ENCODE measurements around the gene KRTAP5-1. TPM values are rescaled to one million over a fixed set of nuclear protein-coding genes. Genes with fewer than 3 reads are reported as not detected.
A peak's percentile ranks its signal among the peaks of the same experiment; 100 is the strongest.
"Not testable (repeated sequence)": the region's sequence is repeated elsewhere in the genome, so short reads cannot be mapped to it uniquely, and the experiment has no call there.

KRTAP5-1 gene
- not detected for total RNA-seq

DNA sequence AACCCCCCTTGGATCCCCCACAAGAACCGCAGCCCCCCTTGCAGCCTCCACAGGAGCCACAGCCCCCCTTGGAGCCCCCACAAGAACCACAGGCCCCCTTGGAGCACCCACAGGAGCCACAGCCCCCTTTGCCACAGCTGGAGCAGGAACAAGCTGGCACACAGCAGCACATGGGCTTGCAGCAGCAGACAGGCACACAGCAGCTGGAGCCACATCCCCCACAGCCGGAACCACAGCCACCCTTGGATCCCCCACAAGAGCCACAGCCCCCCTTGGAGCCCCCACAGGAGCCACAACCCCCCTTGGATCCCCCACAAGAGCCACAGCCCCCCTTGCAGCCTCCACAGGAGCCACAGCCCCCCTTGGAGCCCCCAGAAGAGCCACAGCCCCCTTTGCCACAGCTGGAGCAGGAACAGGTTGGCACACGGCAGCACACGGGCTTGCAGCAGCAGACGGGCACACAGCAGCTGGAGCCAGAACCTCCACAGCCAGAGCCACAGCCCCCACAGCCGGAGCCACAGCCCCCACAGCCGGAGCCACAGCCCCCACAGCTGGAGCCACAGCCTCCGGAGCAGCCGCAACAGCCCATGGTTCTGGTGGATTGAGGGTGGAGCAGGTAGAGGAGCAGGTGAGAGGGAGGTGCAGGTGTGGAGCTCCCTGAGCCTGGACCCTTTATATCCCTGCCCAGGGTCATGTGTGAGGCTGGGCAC, at the start of gene KRTAP5-1:
KRTAP5-1 (minus strand) TSS at position 623 of the 710 bp plus-strand sequence; CDS start at position 589, 34 bp downstream.
- H3K36me3 Mint-ChIP-seq, CTCF ChIA-PET, H3K9me3 Mint-ChIP-seq, H3K27me3 Mint-ChIP-seq, H3K27ac Mint-ChIP-seq, POLR2A ChIA-PET, H3K4me3 Mint-ChIP-seq, DNase-seq: not testable (repeated sequence)
- peaks cover 18% of the 10 kb centered on the region for H3K4me1 Mint-ChIP-seq (ENCODE audit: low read depth)
- intact Hi-C loops (cut with micrococcal nuclease), result loop anchor here (5.0 kb wide), 1 partner anchor 42 kb away; the partner anchor contains the start of gene KRTAP5-5

DNA sequence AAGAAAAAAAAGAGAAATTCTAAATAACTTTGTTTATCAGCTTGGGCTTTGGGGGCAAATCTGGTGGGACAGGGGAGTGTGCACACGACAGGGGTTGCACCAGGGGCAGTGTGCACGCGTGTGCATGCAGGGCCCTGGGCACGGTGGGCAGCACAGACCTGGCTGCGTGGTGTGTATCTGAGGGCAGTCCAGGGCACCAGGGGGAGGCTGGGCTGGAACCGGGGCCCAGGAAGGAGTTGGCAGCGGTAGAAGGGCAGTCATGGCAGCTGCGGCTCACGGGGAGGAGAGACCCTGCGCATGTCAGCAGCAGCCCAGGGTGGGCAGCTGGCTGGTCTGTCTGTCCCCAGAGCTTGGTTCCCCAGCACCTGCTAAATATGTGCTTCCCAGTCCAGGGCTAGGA, 48.8 kb upstream of the KRTAP5-1 start:
- CTCF ChIA-PET, result interaction anchor here (0.6 to 2.3 kb wide), 4 partner anchors 12 to 284 kb away, joined by 3 to 10 read pairs (median 4); no protein-coding TSS in a partner anchor
- DNase-seq, result no peak
- intact Hi-C loops (cut with micrococcal nuclease), result no loop called here
- peaks cover 28% of the 10 kb centered on the region for H3K27me3 Mint-ChIP-seq
- peaks cover 6% of the 10 kb centered on the region for H3K4me1 Mint-ChIP-seq (ENCODE audit: low read depth)
- no peak overlapping the region for H3K27ac Mint-ChIP-seq
- H3K9me3 Mint-ChIP-seq, result no peaks in the 10 kb centered on the region
- no peaks in the 10 kb centered on the region for H3K36me3 Mint-ChIP-seq
- POLR2A ChIA-PET, result no interaction called here
- H3K4me3 Mint-ChIP-seq, result no peak overlapping the region

DNA sequence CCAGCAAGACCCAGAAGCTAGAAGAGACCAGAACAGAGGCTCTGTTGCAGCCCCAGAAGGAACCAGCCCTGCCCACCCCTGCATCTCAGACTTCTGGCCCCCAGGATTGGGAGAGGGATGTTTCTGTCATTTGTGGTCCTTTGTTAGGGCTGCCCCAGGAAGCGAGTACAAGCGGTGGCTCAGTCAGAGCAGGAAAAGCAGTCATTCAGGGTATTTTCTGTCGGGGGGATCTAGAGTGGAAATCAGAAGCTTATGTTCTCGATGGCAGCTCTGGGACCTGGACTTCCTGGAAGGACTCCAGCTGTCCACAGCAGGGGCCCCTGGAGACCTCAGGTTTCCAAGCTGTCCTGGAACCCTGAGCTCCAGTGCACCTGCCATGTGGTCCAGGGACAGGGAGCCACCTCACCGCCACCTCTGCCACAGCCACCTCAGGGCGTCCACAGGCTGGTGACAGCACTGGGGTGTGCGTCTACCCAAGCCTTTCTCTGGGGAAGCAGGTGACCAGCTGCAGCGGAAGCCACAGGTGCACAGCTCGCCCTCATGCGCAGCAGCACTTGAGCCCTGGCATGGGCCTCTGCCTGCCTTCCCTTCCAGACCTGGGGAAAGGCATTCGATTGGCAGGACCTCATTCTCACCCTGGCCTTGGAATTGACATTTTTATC, 47.1 kb upstream of the KRTAP5-1 start:
- Mint-ChIP-seq H3K36me3 (no peaks in the 10 kb centered on the region), H3K4me1 (ENCODE audit: low read depth) (peaks cover 7% of the 10 kb centered on the region), H3K9me3 (no peaks in the 10 kb centered on the region), H3K27me3 (peaks cover 29% of the 10 kb centered on the region), H3K4me3 (no peak overlapping the region), H3K27ac (no peak overlapping the region)
- intact Hi-C loops (cut with micrococcal nuclease), result no loop called here
- ChIA-PET POLR2A (no interaction called here), CTCF (interaction anchor here (1.2 to 2.8 kb wide), 6 partner anchors 8 to 43 kb away, joined by 3 to 14 read pairs (median 6); no protein-coding TSS in a partner anchor)
- DNase-seq, result no peak

GRCh38 chr11:1631066-1631568, 46.0 kb upstream of the KRTAP5-1 start:
- H3K4me3 Mint-ChIP-seq, result no peak overlapping the region
- H3K4me1 Mint-ChIP-seq (ENCODE audit: low read depth), result peaks cover 7% of the 10 kb centered on the region
- H3K9me3 Mint-ChIP-seq, result no peaks in the 10 kb centered on the region
- no peak overlapping the region for H3K27ac Mint-ChIP-seq
- intact Hi-C loops (cut with micrococcal nuclease), result no loop called here
- POLR2A ChIA-PET, result no interaction called here
- CTCF ChIA-PET, result interaction anchor here (0.6 to 2.8 kb wide), 9 partner anchors 9 to 272 kb away, joined by 3 to 16 read pairs (median 4); no protein-coding TSS in a partner anchor
- DNase-seq, result no peak
- peaks cover 29% of the 10 kb centered on the region for H3K27me3 Mint-ChIP-seq
- H3K36me3 Mint-ChIP-seq, result no peaks in the 10 kb centered on the region

DNA sequence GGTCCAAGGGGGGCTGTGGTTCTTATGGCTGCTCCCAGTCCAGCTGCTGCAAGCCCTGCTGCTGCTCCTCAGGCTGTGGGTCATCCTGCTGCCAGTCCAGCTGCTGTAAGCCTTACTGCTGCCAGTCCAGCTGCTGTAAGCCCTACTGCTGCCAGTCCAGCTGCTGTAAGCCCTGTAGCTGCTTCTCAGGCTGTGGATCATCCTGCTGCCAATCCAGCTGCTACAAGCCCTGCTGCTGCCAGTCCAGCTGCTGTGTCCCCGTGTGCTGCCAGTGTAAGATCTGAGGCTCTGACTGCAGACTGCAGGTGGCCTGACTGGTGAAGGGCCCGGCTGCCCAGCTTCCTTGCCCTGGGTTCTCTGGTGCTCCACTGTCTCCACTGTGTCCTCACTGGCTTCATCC, 45.2 kb upstream of the KRTAP5-1 start:
- intact Hi-C loops (cut with micrococcal nuclease), result no loop called here
- POLR2A ChIA-PET, result no interaction called here
- Mint-ChIP-seq H3K9me3 (no peaks in the 10 kb centered on the region), H3K27ac (no peak overlapping the region), H3K4me3 (no peak overlapping the region), H3K4me1 (ENCODE audit: low read depth) (peaks cover 7% of the 10 kb centered on the region), H3K36me3 (no peaks in the 10 kb centered on the region), H3K27me3 (peaks cover 29% of the 10 kb centered on the region)
- CTCF ChIA-PET, result interaction anchor here (0.6 to 2.8 kb wide), 6 partner anchors 10 to 273 kb away, joined by 3 to 16 read pairs (median 5); no protein-coding TSS in a partner anchor
- DNase-seq, result no peak

GRCh38 chr11:1629326-1630185, 44.5 kb upstream of the KRTAP5-1 start, which contains the start of gene KRTAP5-5:
TSS of gene KRTAP5-5 (plus strand) at chr11:1629775. CDS start at chr11:1629841, 66 bp downstream.
- Mint-ChIP-seq H3K27me3 (peaks cover 29% of the 10 kb centered on the region), H3K36me3 (no peaks in the 10 kb centered on the region), H3K27ac (no peak within 1 kb of the TSS), H3K4me1 (ENCODE audit: low read depth) (peaks cover 7% of the 10 kb centered on the region), H3K9me3 (no peaks in the 10 kb centered on the region), H3K4me3 (no peak within 1 kb of the TSS)
- intact Hi-C loops (cut with micrococcal nuclease), result loop anchor here (5.0 kb wide), 1 partner anchor 42 kb away; the partner anchor contains the start of gene KRTAP5-1
- POLR2A ChIA-PET, result no interaction called here
- no peak for DNase-seq
- CTCF ChIA-PET, result interaction anchor here (0.7 to 4.2 kb wide), 10 partner anchors 8 to 83 kb away, joined by 3 to 32 read pairs (median 6); no protein-coding TSS in a partner anchor

- no peak overlapping the region for H3K27ac Mint-ChIP-seq
- no peaks in the 10 kb centered on the region for H3K9me3 Mint-ChIP-seq
- peak; percentile 73 for DNase-seq
- no peak overlapping the region for H3K4me3 Mint-ChIP-seq
- intact Hi-C loops (cut with micrococcal nuclease), result loop anchor here (5.0 kb wide), 1 partner anchor 41 kb away; the partner anchor contains the start of gene KRTAP5-1
- CTCF ChIA-PET, result interaction anchor here (0.7 to 4.2 kb wide), 15 partner anchors 9 to 82 kb away, joined by 3 to 32 read pairs (median 5); no protein-coding TSS in a partner anchor
- H3K27me3 Mint-ChIP-seq, result peaks cover 27% of the 10 kb centered on the region
- peaks cover 7% of the 10 kb centered on the region for H3K4me1 Mint-ChIP-seq (ENCODE audit: low read depth)
- H3K36me3 Mint-ChIP-seq, result no peaks in the 10 kb centered on the region
- POLR2A ChIA-PET, result no interaction called here
Observed at GRCh38 chr11:1628506-1629325, 43.6 kb upstream of the KRTAP5-1 start.

DNA sequence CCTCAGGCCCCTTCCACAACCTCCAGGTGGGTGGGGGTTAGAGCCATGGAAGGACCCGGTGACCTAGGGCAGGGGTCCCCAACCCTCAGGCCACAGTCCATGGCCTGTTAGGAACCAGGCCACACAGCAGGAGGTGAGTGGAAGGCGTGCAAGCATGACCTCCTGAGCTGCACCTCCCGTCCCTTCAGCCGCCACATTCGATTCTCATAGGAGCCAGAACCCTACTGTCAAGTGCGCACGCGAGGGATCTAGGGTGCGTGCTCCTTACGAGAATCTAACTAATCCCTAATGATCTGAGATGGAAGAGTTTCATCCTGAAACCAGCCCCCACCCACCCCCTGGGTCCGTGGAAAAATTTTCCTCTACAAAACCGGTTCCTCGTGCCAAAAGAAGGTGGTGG, 40.5 kb upstream of the KRTAP5-1 start:
- Mint-ChIP-seq H3K36me3 (no peaks in the 10 kb centered on the region), H3K27ac (no peak overlapping the region), H3K4me3 (no peak overlapping the region), H3K4me1 (ENCODE audit: low read depth) (peaks cover 3% of the 10 kb centered on the region), H3K27me3 (peaks cover 8% of the 10 kb centered on the region), H3K9me3 (no peaks in the 10 kb centered on the region)
- intact Hi-C loops (cut with micrococcal nuclease), result loop anchor here (5.0 kb wide), 1 partner anchor 38 kb away; the partner anchor contains the start of gene KRTAP5-1
- DNase-seq, result no peak
- ChIA-PET CTCF (interaction anchor here (1.4 to 4.2 kb wide), 3 partner anchors 27 to 51 kb away, joined by 3 to 32 read pairs (median 6); no protein-coding TSS in a partner anchor), POLR2A (no interaction called here)

DNA sequence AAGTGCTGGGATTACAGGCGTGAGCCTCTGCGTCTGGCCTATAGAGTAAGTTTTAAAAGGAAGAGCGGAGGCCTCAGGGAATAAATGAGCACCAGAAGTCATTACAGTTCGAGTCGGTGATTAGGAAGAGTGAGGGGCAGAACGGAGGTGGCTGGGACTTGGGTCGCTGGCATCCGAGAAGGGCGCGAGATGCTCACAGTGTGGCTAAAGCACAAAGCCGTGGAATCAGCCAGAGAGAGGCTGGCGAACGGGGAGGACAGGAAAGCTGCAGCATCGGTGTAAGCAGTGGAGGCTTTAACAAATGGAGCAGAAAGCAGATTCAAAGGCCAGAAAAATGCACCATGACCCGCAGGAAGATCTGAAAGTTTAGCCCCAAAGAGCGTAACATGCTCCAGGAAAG, 39.5 kb upstream of the KRTAP5-1 start:
- no peaks in the 10 kb centered on the region for H3K36me3 Mint-ChIP-seq
- ChIA-PET CTCF (interaction anchor here (1.3 to 1.7 kb wide), 2 partner anchors 28 to 78 kb away, joined by 4 to 6 read pairs; no protein-coding TSS in a partner anchor), POLR2A (no interaction called here)
- peaks cover 4% of the 10 kb centered on the region for H3K4me1 Mint-ChIP-seq (ENCODE audit: low read depth)
- no peak overlapping the region for H3K4me3 Mint-ChIP-seq
- peaks cover 6% of the 10 kb centered on the region for H3K27me3 Mint-ChIP-seq
- intact Hi-C loops (cut with micrococcal nuclease), result loop anchor here (5.0 kb wide), 1 partner anchor 37 kb away; the partner anchor contains the start of gene KRTAP5-1
- H3K9me3 Mint-ChIP-seq, result no peaks in the 10 kb centered on the region
- DNase-seq, result no peak
- no peak overlapping the region for H3K27ac Mint-ChIP-seq

DNA sequence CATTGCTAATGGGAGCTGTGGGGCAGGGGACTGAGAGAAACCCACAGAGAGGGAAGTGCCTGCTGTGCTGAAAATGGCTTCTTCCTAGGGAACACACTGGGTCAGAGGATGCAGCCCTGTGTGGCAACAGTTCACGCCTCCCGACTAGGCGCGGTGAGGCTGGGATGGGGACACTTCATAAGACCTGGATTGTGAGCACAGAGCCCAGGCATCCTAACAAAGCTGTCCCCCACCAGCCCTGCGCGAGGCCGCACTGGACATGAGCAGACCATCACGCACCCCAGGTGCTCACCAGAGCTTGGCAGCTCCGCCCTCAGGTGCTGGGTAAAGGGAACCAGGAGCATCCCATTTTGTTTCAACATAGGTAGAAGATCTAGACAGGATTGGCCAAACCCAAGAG, 38.6 kb upstream of the KRTAP5-1 start:
- Mint-ChIP-seq H3K36me3 (no peaks in the 10 kb centered on the region), H3K4me1 (ENCODE audit: low read depth) (peaks cover 6% of the 10 kb centered on the region), H3K27me3 (peaks cover 3% of the 10 kb centered on the region), H3K9me3 (no peaks in the 10 kb centered on the region), H3K4me3 (no peak overlapping the region), H3K27ac (no peak overlapping the region)
- intact Hi-C loops (cut with micrococcal nuclease), result no loop called here
- ChIA-PET POLR2A (no interaction called here), CTCF (interaction anchor here (0.9 to 1.3 kb wide), 2 partner anchors 29 to 77 kb away, joined by 4 read pairs; no protein-coding TSS in a partner anchor)
- no peak for DNase-seq

DNA sequence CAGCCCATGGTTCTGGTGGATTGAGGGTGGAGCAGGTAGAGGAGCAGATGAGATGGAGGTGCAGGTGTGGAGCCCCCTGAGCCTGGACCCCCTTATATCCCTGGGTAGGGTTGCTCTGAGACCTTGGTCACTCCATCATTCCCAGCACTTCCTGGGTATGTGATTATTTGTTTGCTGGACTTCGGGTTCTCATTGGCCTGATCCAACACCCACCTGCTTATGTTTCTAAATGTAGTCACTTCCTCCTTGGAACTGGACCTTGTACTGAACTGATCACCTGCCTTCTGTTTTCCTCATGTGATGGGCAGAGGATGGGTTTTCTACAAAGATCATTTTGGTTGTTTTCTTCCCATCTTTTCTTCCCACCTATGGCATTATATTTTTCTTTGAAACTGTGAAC, 37.0 kb upstream of the KRTAP5-1 start, which contains the start of gene KRTAP5-4:
KRTAP5-4 (minus strand) TSS at position 53 of the 400 bp plus-strand sequence; CDS start at position 8, 45 bp downstream.
- Mint-ChIP-seq H3K27me3 (peaks cover 4% of the 10 kb centered on the region), H3K36me3 (no peaks in the 10 kb centered on the region), H3K4me3 (no peak within 1 kb of the TSS), H3K4me1 (ENCODE audit: low read depth) (peaks cover 6% of the 10 kb centered on the region), H3K9me3 (no peaks in the 10 kb centered on the region), H3K27ac (no peak within 1 kb of the TSS)
- DNase-seq, result no peak
- ChIA-PET POLR2A (no interaction called here), CTCF (no interaction called here)
- intact Hi-C loops (cut with micrococcal nuclease), result no loop called here

Measured in activated CD4-positive, alpha-beta memory T cell treated with anti-CD3 and anti-CD28 coated beads for 36 hours (primary cell).